Astrocyte (in vitro differentiated cells and primary cell): Measurements from ENCODE around the gene PRM2. TPM values are rescaled to one million over a fixed set of nuclear protein-coding genes. Genes with fewer than 3 reads are reported as not detected.
"Not testable (repeated sequence)": the region's sequence is repeated elsewhere in the genome, so short reads cannot be mapped to it uniquely, and the experiment has no call there.

ENCODE experiments used
- DNase-seq: peaks from one replicate; pipeline ENCODE4 v3.0.0-alpha.2; 2010; ENCODE audit warnings: low read depth
- FAIRE-seq: peaks from 2 replicates; lab custom pipeline; 2011; peaks lifted over from hg19 to GRCh38; lab: Jason Lieb, UNC
- H2AFZ ChIP-seq: 2 replicates; pipeline ENCODE4 v1.6.0; 2012; ENCODE audit warnings: low read depth, low read length, inconsistent platforms
- H3K27ac ChIP-seq: 2 replicates; pipeline ENCODE4 v1.5.1; 2011; ENCODE audit warnings: low read depth, low read length, inconsistent platforms
- H3K27me3 ChIP-seq: 2 replicates; pipeline ENCODE4 v1.6.0; 2011; ENCODE audit warnings: low read length, inconsistent platforms; ENCODE audit not compliant: insufficient read depth
- H3K36me3 ChIP-seq: 2 replicates; pipeline ENCODE4 v1.5.1; 2011; ENCODE audit warnings: low read length, inconsistent platforms; ENCODE audit not compliant: insufficient read depth
- H3K4me1 ChIP-seq: 2 replicates; pipeline ENCODE4 v1.5.1; 2011; ENCODE audit warnings: low read length, inconsistent platforms; ENCODE audit not compliant: insufficient read depth
- H3K4me2 ChIP-seq: 2 replicates; pipeline ENCODE4 v1.6.0; 2012; ENCODE audit warnings: low read length, inconsistent platforms
- H3K4me3 ChIP-seq: 2 replicates; pipeline ENCODE4 v1.5.1; 2011; ENCODE audit warnings: low read depth, mild to moderate bottlenecking, low read length, inconsistent platforms; ENCODE audit not compliant: insufficient read depth
- H3K79me2 ChIP-seq: 2 replicates; pipeline ENCODE4 v1.6.0; 2012; ENCODE audit warnings: mild to moderate bottlenecking, low read length, inconsistent platforms; ENCODE audit not compliant: insufficient read depth
- H3K9ac ChIP-seq: 2 replicates; pipeline ENCODE4 v1.6.0; 2012; ENCODE audit warnings: mild to moderate bottlenecking, low read length, inconsistent platforms
- H3K9me3 ChIP-seq: 2 replicates; pipeline ENCODE4 v1.5.1; 2012; ENCODE audit warnings: low read depth, mild to moderate bottlenecking, low read length, inconsistent platforms; ENCODE audit not compliant: insufficient read depth
- H4K20me1 ChIP-seq: 2 replicates; pipeline ENCODE4 v1.6.0; 2012; ENCODE audit warnings: low read length, inconsistent platforms; ENCODE audit not compliant: insufficient read depth
- H3K27ac Mint-ChIP-seq: one replicate; pipeline ENCODE4 v1.8.0; 2021; ENCODE audit warnings: mild to moderate bottlenecking, mixed read lengths; ENCODE audit not compliant: unreplicated experiment
- H3K27me3 Mint-ChIP-seq: one replicate; pipeline ENCODE4 v1.8.0; 2021; ENCODE audit warnings: low read depth, mixed read lengths; ENCODE audit not compliant: unreplicated experiment
- H3K36me3 Mint-ChIP-seq: one replicate; pipeline ENCODE4 v1.8.0; 2021; ENCODE audit warnings: low read depth, mixed read lengths; ENCODE audit not compliant: unreplicated experiment
- H3K4me1 Mint-ChIP-seq: one replicate; pipeline ENCODE4 v1.8.0; 2021; ENCODE audit warnings: low read depth, mixed read lengths; ENCODE audit not compliant: unreplicated experiment
- H3K4me3 Mint-ChIP-seq: one replicate; pipeline ENCODE4 v1.8.0; 2021; ENCODE audit warnings: mild to moderate bottlenecking, moderate library complexity, mixed read lengths; ENCODE audit not compliant: unreplicated experiment
- H3K9me3 Mint-ChIP-seq: one replicate; pipeline ENCODE4 v1.8.0; 2021; ENCODE audit warnings: mild to moderate bottlenecking, mixed read lengths; ENCODE audit not compliant: unreplicated experiment
- EZH2 ChIP-seq: IDR thresholded peaks from 2 replicates; pipeline ENCODE4 v1.6.1; 2012; ENCODE audit warnings: mild to moderate bottlenecking, low read length, inconsistent platforms; ENCODE audit not compliant: insufficient read depth
- total RNA-seq: library from RNA; stranded (reverse); gene quantifications from 2 replicates; pipeline ENCODE4 v1.2.1, GENCODE V29; 2021
- TF ChIP-seq, protein P1 (sequence below): IDR thresholded peaks from 2 replicates; pipeline ENCODE4 v1.5.1; 2011; ENCODE audit warnings: low read depth, mild to moderate bottlenecking, inconsistent platforms, low read length, moderate library complexity; ENCODE audit not compliant: insufficient read depth

Gene PRM2
- total RNA-seq, 1 donor from 2014 or later = not detected

DNA sequence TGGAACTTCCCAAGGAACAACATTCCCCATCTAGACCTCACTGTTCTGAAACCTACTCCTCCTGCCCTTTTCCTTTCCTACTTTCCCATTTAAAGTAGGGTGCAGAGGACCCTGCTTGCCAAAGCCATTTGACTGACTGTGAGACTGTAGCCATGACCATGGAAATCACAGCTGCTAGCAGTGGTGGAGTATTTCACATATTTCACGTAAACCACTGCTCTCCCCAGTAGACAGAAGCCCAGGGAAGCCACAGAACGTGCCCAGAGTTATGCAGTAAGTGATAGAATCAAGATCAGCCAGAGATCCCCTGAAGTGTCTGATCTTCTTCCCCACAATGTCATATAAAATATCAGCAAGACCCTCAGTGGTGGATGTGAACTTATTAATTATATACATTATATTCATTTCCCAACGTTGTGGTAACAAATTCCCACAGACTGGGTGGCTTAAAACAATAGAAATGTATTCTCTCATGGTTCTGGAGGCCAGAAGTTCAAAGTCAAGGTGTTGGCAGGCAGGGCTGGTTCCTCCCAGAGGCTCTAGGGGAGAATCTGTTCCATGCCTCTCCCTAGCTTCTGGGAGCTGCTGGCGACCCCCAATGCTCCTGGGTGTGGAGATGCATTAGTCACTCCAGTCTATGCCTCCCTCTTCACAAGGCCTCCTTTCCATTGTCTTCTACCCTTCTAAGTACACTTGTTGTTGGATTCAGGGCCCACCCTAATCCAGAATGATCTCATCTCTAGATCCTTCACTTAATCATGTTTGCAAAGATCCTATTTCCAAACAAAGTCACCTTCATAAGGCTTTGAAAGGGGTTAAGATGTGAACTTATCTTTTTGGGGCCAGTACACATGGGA, 25.6 kb upstream of the PRM2 start:
- Histone ChIP-seq H2AFZ (no peak overlapping the region), H3K4me1 (peaks cover 10% of the 10 kb centered on the region), H4K20me1 (no peaks in the 10 kb centered on the region), H3K27me3 (no peaks in the 10 kb centered on the region), H3K36me3 (no peaks in the 10 kb centered on the region), H3K27ac (no peak overlapping the region), H3K79me2 (no peaks in the 10 kb centered on the region), H3K4me2 (no peak overlapping the region), H3K4me3 (no peak overlapping the region), H3K9me3 (no peaks in the 10 kb centered on the region), H3K9ac (no peak overlapping the region)
- Mint-ChIP-seq H3K4me1 (peaks cover 26% of the 10 kb centered on the region), H3K27me3 (no peaks in the 10 kb centered on the region), H3K9me3 (peaks cover 2% of the 10 kb centered on the region), H3K4me3 (no peak overlapping the region), H3K36me3 (no peaks in the 10 kb centered on the region), H3K27ac (no peak overlapping the region)
- TF ChIP-seq, protein P1, sequence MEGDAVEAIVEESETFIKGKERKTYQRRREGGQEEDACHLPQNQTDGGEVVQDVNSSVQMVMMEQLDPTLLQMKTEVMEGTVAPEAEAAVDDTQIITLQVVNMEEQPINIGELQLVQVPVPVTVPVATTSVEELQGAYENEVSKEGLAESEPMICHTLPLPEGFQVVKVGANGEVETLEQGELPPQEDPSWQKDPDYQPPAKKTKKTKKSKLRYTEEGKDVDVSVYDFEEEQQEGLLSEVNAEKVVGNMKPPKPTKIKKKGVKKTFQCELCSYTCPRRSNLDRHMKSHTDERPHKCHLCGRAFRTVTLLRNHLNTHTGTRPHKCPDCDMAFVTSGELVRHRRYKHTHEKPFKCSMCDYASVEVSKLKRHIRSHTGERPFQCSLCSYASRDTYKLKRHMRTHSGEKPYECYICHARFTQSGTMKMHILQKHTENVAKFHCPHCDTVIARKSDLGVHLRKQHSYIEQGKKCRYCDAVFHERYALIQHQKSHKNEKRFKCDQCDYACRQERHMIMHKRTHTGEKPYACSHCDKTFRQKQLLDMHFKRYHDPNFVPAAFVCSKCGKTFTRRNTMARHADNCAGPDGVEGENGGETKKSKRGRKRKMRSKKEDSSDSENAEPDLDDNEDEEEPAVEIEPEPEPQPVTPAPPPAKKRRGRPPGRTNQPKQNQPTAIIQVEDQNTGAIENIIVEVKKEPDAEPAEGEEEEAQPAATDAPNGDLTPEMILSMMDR = no peak
- TF ChIP-seq EZH2 = no peak
- no peak for FAIRE-seq
- DNase-seq = peak; percentile 27

- Histone ChIP-seq H2AFZ (no peak overlapping the region), H4K20me1 (no peaks in the 10 kb centered on the region), H3K4me2 (no peak overlapping the region), H3K36me3 (no peaks in the 10 kb centered on the region), H3K4me3 (no peak overlapping the region), H3K27me3 (no peaks in the 10 kb centered on the region), H3K27ac (no peak overlapping the region), H3K79me2 (no peaks in the 10 kb centered on the region), H3K9me3 (no peaks in the 10 kb centered on the region), H3K4me1 (peaks cover 15% of the 10 kb centered on the region), H3K9ac (no peak overlapping the region)
- H3K9me3 Mint-ChIP-seq = peaks cover 2% of the 10 kb centered on the region
- no peak overlapping the region for H3K27ac Mint-ChIP-seq
- H3K36me3 Mint-ChIP-seq = no peaks in the 10 kb centered on the region
- H3K27me3 Mint-ChIP-seq = no peaks in the 10 kb centered on the region
- DNase-seq (no peak), FAIRE-seq (no peak)
- TF ChIP-seq, protein P1 = no peak
- TF ChIP-seq EZH2 = no peak
- no peak overlapping the region for H3K4me3 Mint-ChIP-seq
- peaks cover 33% of the 10 kb centered on the region for H3K4me1 Mint-ChIP-seq
Observed at GRCh38 chr16:11300560-11300892, 24.2 kb upstream of the PRM2 start.

- Histone ChIP-seq H3K4me3 (no peak overlapping the region), H4K20me1 (no peaks in the 10 kb centered on the region), H3K27ac (no peak overlapping the region), H3K79me2 (no peaks in the 10 kb centered on the region), H3K9ac (no peak overlapping the region), H3K27me3 (no peaks in the 10 kb centered on the region), H3K9me3 (no peaks in the 10 kb centered on the region), H3K4me1 (peaks cover 15% of the 10 kb centered on the region), H2AFZ (no peak overlapping the region), H3K4me2 (no peak overlapping the region), H3K36me3 (no peaks in the 10 kb centered on the region)
- Mint-ChIP-seq H3K27me3 (no peaks in the 10 kb centered on the region), H3K4me1 (peaks cover 33% of the 10 kb centered on the region), H3K4me3 (no peak overlapping the region), H3K36me3 (no peaks in the 10 kb centered on the region), H3K9me3 (peaks cover 2% of the 10 kb centered on the region), H3K27ac (no peak overlapping the region)
- no peak for FAIRE-seq
- DNase-seq = no peak
- no peak for TF ChIP-seq EZH2
- TF ChIP-seq, protein P1 = no peak
Observed at GRCh38 chr16:11299865-11300559, 23.7 kb upstream of the PRM2 start.

GRCh38 chr16:11298950-11299547, 22.8 kb upstream of the PRM2 start:
- H3K4me1 ChIP-seq = peaks cover 15% of the 10 kb centered on the region
- H3K4me2 ChIP-seq, H3K27me3 Mint-ChIP-seq, H4K20me1 ChIP-seq, H3K36me3 Mint-ChIP-seq, H3K27me3 ChIP-seq, DNase-seq, FAIRE-seq, H3K79me2 ChIP-seq, H3K9me3 ChIP-seq, H3K9me3 Mint-ChIP-seq, H2AFZ ChIP-seq, H3K4me3 Mint-ChIP-seq, H3K9ac ChIP-seq, H3K27ac Mint-ChIP-seq, H3K27ac ChIP-seq, H3K4me3 ChIP-seq, H3K36me3 ChIP-seq: not testable (repeated sequence)
- H3K4me1 Mint-ChIP-seq = peaks cover 31% of the 10 kb centered on the region
